HG02938 (cell line): Measurements from ENCODE around the gene LCE1E.

ENCODE experiments used
- ATAC-seq: cut with Tn5 transposase; IDR thresholded peaks from one replicate; pipeline ENCODE4 v1.9.1; 2021; ENCODE audit warnings: mild to moderate bottlenecking, moderate library complexity; ENCODE audit not compliant: unreplicated experiment

The LCE1E gene, protein sequence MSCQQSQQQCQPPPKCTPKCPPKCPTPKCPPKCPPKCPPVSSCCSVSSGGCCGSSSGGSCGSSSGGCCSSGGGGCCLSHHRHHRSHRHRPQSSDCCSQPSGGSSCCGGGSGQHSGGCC

DNA sequence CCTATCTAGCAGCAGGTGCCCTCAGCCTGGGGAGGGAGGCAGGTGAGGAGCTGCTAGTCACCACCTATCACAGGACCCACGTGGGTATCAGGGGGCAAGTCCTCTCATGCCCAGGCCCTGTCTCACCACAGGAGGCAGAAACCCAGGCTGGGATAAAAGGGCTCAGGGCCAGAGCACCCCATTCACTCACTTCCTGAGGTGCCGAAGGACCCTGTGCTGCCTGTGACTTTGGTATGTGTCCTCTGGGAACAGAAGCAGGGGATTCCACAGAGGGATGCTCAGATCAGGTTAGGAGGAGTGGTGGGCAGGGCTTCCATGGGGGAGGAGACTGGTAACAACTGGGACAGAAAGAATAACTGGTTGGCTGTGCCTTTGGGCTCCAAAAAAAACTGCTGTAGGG, at the start of gene LCE1E:
LCE1E (plus strand) TSS at position 181 of the 400 bp plus-strand sequence. CDS start 1,043 bp downstream, outside the sequence.
- no peak for ATAC-seq

DNA sequence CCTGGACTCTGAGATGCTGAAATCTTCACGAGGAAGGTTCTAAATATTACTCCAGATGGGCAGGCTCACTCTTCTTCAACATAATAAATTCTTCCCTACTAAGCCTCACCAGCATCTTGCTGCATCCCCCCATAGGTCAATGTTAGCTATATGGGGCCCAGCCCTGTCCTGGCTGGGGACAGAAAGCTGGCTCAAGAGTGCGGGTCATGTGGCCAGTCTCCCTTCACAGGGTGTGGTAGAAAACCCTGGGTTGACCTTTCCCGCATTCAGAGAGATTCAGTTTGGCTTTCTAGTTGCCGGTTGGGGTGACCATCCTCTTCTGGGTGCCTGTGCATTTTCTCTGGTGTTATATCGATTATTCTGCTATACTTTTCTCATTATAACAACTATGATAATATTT, 48.1 kb upstream of the LCE1E start:
- ATAC-seq, result no peak

DNA sequence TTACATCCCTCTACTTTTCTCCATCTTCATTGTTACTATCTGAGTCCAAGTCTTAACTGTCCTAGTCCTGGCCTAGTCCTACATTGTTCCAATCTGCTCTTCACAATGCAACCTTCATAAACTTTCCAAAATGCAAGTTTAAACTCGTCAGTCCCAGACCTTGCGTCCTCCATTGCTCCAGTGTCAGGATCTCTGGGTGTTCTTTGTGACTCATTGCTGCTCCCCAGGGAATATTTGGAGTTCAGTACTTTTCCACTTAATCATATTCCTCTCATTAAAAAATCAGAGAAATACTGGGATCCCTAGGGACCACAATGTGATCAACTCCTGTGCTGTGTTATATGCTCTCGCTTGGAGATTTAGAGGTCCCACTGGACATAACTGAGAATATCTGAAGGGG, 46.2 kb upstream of the LCE1E start:
- no peak for ATAC-seq

DNA sequence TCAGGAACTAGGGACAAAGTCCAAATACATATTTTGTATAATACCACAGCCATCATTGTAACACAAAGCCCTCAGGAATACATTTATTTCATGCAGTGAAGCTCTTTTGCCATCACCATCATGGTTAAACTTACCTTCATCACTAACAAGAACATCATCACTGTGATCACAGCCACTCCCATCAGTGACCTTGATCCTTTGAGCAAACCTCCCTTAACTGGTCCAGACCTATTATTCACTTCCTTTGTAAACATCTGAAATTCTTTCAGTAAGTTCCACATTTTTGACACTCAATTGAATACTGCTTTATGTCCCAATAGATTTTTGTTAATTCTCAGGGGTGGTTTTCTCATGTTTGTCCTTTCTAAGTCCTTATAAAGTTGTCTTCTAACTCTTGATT, 44.4 kb upstream of the LCE1E start:
- no peak for ATAC-seq

DNA sequence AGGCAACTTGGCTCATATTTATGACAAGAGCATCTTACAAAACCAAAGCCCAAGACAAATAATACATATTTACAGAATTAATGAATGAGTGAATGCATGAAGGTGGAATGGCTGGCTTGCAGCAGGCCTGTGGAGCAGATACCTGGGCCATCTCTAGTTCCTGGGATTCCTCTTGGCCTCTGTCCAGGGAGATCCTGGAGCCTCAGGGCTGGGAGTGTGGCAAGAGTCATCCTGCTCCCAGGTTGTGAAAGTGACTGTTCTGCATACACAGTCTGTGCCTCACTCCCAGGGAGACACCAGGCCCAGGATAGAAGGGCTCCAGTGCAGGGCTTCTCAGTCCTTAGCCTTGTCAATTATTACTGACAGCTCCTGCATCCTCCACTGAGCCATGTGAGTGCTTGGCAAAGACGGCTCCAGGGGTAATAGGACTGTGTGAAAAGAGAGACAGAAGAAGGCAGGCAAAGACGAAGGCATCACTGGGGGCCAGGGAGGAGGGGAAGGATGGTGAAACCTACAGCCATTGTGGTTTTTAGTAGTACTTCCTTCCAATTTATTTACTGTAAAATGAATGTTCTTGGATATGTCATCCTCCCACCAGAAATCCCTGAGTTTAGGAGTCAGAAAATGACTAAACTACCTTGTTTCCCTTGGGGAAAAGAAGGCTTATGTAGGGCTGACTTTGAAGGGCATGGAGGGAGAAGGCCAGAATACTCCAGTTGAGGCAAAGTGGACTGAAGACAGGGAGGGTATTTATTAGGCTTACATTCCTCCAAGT, 42.5 kb upstream of the LCE1E start:
- no peak for ATAC-seq

DNA sequence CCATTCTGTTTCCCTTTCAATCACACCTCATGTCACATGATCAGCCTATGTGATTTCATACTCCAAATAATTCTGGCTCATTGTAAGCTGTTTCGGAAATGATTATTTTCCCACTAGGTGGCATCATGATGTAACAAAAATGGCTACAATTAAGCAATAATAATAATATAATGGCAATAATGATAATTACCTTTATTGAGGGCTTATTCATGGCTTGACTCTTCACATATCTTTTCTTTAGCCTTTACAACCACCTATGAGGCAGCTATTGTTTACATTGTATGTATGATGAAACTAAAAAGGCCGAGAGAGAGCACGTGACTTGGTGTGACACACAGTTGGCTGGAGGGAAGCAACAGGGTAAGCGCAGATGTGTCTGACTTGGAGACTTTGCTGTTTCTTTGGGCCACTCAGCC, 40.8 kb upstream of the LCE1E start:
- ATAC-seq, result no peak

DNA sequence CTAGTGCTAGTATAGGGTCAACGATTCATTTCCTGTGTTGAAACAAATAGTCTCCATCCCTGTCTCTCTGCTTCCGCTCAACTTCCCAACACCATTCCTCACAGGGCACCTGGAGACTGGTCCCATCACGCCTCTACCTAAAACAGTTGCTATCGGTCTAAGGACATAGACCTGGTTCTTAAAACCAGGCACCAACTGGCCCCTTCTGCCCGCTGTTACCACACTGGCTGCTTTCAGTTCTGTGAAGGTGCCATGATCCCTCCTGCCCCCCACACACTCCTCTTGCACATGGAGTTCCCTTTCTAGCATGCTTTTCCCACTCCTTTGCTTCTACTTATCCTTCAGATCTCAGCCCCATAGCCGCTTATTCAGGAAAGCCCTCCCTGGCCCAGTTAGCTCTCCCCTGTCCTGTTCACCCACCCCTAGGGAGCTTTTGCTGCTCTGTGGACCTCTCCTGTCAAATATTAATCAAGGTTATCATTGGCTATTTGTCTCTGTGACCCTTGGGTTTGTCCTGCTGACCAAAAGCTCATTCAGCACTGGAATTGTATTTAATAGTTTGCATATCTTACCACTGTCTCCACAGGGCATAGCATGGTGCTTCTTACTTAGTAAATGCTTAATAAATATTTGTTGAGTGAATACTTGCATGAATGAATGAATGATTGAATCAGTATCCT, 40.2 kb upstream of the LCE1E start:
- ATAC-seq, result no peak

DNA sequence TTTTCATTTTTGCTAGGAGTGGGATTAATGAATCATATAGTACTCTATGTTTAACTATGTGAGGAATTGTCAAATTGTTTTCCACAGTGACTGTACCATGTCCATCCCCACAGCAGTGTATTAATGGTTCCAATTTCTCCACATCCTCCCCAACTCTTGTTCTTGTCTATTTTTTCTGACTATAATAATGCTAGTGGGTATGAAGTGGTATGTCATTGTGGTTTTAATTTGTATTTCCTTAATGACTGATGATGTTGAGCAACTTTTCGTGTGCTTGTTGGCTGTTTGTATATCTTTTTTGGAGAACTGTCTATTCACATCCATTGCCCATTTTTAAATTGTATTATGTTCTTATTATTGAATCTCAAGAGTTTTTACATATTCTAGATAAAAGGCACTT, 38.2 kb upstream of the LCE1E start:
- ATAC-seq, result no peak

DNA sequence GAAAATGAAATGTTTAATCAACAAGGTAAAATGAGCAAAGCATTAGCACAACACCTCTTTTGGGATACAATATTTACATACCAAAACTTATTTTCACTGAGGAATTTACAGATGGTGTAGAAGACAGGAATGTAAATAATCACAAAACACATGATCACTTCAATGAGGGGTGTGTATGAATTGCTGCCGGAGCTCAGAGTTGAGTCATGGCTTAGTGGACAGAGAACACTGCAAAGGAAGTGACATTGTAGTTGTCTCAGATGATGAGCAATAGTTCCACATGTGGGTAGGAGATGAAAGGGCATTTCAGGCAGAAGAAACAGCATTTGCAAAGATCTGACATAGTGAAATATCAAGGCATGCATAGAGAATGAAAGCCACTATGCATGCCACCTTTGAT, 33.8 kb upstream of the LCE1E start:
- no peak for ATAC-seq

DNA sequence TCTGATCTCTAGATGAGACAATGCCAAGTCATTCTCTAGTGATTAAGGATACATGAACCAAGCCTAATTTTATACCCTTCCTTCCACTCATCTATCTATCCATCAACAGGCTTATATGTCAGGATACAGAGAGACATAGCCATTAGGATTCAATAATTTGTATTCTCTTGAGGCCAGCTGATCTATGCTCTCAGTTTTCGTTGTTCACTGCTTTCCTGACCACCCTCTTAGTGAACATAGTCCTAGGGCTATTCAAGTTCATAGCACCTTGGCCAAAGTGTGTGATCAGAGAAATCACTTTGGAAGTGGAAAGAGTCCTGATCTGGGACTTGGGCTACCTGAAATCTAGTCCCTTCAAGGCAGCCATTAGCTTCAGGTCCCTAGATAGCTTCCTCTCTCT, 32.5 kb upstream of the LCE1E start:
- ATAC-seq, result no peak

DNA sequence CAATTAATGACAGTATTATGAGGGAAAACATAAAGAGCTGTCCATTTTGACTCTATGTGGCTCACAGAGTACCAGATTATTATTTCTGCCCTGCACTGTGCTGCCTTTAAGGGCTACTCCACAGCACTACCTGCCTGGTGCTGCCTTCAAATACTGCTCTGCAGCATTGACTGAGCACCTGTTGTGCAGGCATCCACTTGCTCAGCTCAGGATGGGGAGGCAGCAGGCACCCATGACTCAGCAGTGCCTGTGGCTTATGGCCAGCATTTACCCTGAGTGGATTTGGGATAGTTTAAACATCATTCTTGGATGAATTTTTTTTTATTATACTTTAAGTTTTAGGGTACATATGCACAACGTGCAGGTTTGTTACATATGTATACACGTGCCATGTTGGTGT, 29.2 kb upstream of the LCE1E start:
- no peak for ATAC-seq

DNA sequence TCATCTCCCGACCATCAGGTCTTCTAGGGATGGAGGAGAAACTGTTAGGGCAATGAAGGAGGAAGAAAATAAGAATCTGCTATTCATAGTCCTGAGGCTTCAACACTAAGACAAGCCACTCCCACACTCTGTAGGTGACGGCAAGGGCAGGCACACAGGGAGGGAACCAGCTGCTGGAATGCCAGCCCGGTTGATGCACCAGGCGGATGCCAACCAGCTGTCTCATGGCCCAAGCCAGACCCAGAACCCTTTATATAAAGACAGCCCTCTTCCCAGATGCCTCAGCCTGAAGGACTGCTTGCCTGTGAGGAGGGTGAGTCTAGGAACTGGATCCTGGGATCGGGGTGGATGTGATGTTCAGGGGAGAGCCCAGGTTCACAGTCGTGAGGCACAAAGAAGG, 28.3 kb upstream of the LCE1E start, which contains the start of gene KPRP:
KPRP (plus strand) TSS at position 279 of the 400 bp plus-strand sequence. CDS start 1,564 bp downstream, outside the sequence.
- ATAC-seq, result no peak

DNA sequence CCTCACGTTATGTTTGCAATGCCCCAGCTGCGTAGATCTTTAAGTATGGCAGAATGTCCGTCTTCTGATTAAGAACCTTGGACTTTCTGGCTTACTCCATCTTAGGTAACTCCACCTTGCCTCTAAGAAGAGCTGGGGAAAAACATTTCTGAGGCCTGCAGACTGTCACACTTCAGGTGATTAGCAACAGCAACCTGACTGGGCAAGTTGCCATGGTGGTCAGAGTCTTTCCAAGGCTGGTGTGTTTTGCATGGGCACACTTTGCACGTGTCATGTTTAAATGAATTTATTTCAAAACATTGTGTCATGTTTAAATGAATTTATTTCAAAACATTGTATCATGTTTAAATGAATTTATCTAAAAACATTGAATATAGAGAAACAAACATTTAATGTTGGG, 27.4 kb upstream of the LCE1E start:
- no peak for ATAC-seq

DNA sequence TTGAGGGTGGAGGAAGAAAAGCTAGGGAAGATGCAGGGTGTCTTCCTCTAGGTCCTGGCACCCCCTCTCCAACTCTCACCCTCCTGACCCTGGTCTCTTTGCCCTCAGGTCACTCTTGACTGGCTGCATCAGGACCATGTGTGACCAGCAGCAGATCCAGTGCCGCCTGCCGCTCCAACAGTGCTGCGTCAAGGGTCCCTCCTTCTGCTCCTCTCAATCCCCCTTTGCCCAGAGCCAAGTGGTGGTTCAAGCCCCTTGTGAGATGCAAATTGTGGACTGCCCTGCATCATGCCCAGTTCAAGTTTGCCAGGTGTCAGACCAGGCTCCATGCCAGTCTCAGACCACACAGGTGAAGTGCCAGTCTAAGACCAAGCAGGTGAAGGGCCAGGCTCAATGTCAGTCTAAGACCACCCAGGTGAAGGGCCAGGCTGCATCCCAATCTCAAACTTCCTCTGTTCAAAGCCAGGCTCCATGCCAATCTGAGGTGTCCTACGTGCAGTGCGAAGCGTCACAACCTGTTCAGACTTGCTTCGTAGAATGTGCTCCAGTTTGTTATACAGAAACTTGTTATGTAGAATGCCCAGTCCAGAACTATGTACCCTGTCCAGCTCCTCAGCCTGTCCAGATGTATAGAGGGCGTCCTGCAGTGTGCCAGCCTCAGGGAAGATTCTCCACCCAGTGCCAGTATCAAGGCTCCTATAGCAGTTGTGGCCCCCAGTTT, 26.4 kb upstream of the LCE1E start:
- ATAC-seq, result no peak

DNA sequence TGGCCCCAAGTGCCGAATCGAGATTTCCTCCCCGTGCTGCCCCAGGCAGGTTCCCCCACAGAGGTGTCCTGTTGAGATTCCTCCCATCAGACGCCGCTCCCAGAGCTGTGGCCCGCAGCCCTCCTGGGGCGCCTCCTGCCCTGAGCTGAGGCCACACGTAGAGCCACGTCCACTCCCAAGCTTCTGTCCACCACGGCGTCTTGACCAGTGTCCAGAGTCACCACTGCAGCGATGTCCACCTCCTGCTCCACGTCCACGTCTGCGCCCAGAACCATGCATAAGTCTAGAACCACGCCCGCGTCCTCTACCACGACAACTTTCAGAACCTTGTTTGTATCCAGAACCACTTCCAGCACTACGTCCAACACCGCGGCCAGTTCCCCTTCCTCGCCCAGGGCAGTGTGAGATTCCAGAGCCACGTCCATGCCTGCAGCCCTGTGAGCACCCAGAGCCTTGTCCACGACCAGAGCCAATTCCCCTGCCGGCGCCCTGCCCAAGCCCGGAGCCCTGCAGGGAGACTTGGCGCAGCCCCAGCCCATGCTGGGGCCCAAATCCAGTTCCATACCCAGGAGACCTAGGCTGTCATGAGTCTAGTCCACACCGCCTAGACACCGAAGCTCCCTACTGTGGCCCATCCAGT, 25.4 kb upstream of the LCE1E start:
- ATAC-seq, result no peak

DNA sequence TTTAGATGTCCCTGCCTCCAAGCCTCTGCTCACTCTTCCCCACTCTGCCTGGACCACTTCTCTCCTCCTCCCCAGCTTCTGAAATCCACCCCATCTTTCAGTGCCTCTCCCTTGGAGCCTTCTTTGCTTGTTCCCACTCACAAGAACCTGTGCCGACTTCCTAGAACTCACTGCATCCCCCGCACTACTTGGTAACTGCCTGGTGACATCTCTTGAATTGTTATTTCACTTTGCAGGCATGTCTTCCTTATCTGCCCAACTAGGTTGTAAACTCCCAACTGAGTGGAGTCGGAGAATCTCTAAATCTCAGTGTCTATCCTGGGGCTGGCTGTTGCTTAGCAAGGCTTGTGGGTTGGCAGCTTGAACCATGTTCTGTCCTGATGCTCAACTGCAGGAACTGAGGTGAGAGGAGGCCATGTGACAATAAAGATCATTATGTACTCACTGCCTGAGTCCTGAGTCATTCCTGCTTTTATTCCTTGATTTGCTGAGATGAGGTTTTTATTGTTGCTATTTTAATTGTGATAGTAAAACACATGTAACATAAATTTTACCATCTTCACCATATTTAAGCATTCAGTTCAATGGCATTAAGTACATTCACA, 24.3 kb upstream of the LCE1E start:
- ATAC-seq, result no peak

DNA sequence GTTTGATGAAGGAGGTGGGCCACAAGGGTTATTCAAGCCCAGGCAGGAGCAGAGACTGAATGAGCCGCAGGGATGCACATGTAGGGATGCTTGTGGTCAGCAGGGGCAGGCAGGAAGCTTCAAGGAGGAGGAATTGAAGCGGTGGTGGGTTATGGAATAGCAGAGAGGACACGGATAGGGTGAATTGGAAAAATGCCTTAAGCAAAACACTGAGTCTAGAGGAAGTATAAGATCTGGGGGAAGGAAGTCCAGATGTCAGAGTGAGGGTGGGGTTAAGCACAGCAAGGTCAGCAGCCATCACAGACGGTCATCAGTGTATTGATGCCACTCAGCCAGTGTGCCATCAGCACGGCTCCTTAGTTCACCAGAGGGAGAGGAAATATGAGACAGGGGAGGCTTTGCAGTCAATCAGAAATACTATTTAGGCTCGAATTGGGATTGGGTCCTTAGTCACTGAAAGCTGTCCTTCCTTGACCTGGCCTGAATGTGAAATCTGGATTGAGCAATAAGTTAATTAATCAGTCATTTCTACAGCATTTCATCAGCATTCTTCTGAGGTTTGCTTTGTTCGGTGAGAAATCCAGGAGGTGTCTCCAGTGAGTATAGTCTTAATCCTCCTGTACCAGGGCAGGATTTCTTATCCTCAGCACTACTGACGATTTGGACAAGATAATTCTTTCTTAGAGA, 17.1 kb upstream of the LCE1E start:
- no peak for ATAC-seq

DNA sequence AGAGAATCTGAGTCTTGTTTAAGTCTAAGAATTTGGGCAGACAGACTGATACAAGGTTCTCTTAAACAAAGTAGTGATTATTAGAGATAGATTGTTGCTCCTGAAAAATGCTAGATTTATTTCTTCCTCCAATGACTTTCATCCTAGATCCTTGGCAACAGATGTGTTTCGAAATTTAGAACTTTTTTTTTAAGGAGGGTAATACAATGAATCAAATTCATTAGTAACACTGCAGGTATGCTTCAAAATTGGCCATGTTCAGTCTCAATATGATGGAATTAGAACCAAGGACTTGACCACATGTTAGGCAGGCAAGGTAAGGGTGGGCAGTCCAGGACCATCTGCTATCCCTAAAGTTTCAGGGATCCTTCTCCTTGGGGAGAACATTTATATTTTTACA, 15.6 kb upstream of the LCE1E start:
- ATAC-seq, result no peak

DNA sequence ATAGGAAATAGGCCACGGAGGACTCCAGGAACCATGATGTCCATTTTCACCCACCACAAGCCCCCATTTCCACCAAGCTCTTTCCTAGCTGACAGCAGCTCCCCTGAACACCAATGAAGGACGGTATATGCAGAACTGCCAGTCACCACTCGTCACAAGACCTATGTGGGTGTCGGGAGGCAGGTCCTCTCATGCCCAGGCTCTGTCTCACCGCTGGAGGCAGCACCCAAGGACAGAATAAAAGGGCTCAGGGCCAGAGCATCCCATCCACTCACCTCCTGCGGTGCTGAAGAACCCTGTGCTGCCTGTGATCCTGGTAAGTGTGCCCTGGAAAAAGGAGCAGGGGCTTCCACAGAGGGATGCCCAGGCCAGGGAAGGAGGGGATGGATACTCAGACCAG, 11.2 kb upstream of the LCE1E start, which contains the start of gene LCE1F:
LCE1F (plus strand) TSS at position 266 of the 400 bp plus-strand sequence. CDS start 1,232 bp downstream, outside the sequence.
- no peak for ATAC-seq

DNA sequence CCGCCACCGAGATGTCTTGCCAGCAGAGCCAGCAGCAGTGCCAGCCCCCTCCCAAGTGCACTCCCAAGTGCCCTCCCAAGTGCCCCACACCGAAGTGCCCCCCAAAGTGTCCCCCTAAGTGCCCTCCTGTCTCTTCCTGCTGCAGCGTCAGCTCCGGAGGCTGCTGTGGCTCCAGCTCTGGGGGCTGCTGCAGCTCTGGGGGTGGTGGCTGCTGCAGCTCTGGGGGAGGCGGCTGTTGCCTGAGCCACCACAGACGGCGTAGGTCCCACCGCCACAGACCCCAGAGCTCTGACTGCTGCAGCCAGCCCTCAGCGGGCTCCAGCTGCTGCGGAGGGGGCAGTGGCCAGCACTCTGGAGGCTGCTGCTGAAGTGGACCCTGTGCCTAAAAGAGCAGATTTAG, 9.7 kb upstream of the LCE1E start:
- no peak for ATAC-seq
